AML-193 (cell line): Measurements from ENCODE around the gene ZSCAN32.

Experiments
- DNase-seq, 2 experiments: peaks; one replicate each; lab custom pipeline; 2025; lab: John Stamatoyannopoulos, UW

Gene ZSCAN32

GRCh38 chr16:3356118-3356517 is 44.7 kb downstream of the ZSCAN32 start:
- DNase-seq, result no peak

GRCh38 chr16:3355589-3355988 is 45.2 kb downstream of the ZSCAN32 start, which contains the start of gene OR2C1:
Gene OR2C1 (plus strand): TSS chr16:3355889. CDS start chr16:3355941, 52 bp downstream.
- DNase-seq, result no peak

- no peak for DNase-seq
These were observed 51.6 kb downstream of the ZSCAN32 start for GRCh38 chr16:3349175-3349574.

- DNase-seq, result no peak
These were observed 52.1 kb downstream of the ZSCAN32 start for GRCh38 chr16:3348547-3349167.

- DNase-seq, result no peak
These were observed 53.2 kb downstream of the ZSCAN32 start for GRCh38 chr16:3347586-3347985.

- DNase-seq, result no peak
These were observed 54.8 kb downstream of the ZSCAN32 start for GRCh38 chr16:3346041-3346440.
